Measurements from ENCODE around the gene GOLT1B.

GOLT1B gene

GRCh38 chr12:21516281-21516680, 14.7 kb downstream of the GOLT1B start:
- DNase-seq (ENCODE audit: low read depth), result no peak
- no peak overlapping the region for H3K4me3 ChIP-seq (ENCODE audit: low read depth, low read length)

GRCh38 chr12:21518451-21518850, 16.9 kb downstream of the GOLT1B start:
- no peak overlapping the region for H3K4me3 ChIP-seq (ENCODE audit: low read depth, low read length)
- no peak for DNase-seq (ENCODE audit: low read depth)

GRCh38 chr12:21521541-21521940, 20.0 kb downstream of the GOLT1B start:
- no peak for DNase-seq (ENCODE audit: low read depth)
- no peak overlapping the region for H3K4me3 ChIP-seq (ENCODE audit: low read depth, low read length)

GRCh38 chr12:21523148-21523547, 21.6 kb downstream of the GOLT1B start:
- DNase-seq (ENCODE audit: low read depth), result no peak
- no peak overlapping the region for H3K4me3 ChIP-seq (ENCODE audit: low read depth, low read length)

- peak within 1 kb of the TSS; percentile 67 for H3K4me3 ChIP-seq (ENCODE audit: low read depth, low read length)
- DNase-seq (ENCODE audit: low read depth), result peak; percentile 31
Measured at GRCh38 chr12:21526053-21526452, 24.5 kb downstream of the GOLT1B start, which contains the start of gene SPX. SPX (plus strand) TSS chr12:21526296; CDS start chr12:21526473, 177 bp downstream.

GRCh38 chr12:21526721-21527345, 25.2 kb downstream of the GOLT1B start:
- DNase-seq (ENCODE audit: low read depth), result no peak
- H3K4me3 ChIP-seq (ENCODE audit: low read depth, low read length), result peak overlapping the region; percentile 67

GRCh38 chr12:21527451-21528180, 26.0 kb downstream of the GOLT1B start:
- peak; percentile 15 for DNase-seq (ENCODE audit: low read depth)
- H3K4me3 ChIP-seq (ENCODE audit: low read depth, low read length), result peak overlapping the region; percentile 67

- DNase-seq (ENCODE audit: low read depth), result no peak
- no peak overlapping the region for H3K4me3 ChIP-seq (ENCODE audit: low read depth, low read length)
Measured at GRCh38 chr12:21528953-21529352, 27.4 kb downstream of the GOLT1B start.

GRCh38 chr12:21529456-21529855, 27.9 kb downstream of the GOLT1B start:
- no peak overlapping the region for H3K4me3 ChIP-seq (ENCODE audit: low read depth, low read length)
- DNase-seq (ENCODE audit: low read depth), result no peak

- DNase-seq (ENCODE audit: low read depth), result no peak
- H3K4me3 ChIP-seq (ENCODE audit: low read depth, low read length), result no peak overlapping the region
Measured at GRCh38 chr12:21538061-21538653, 36.6 kb downstream of the GOLT1B start.

- no peak overlapping the region for H3K4me3 ChIP-seq (ENCODE audit: low read depth, low read length)
- no peak for DNase-seq (ENCODE audit: low read depth)
Measured at GRCh38 chr12:21539797-21540196, 38.2 kb downstream of the GOLT1B start.

- no peak for DNase-seq (ENCODE audit: low read depth)
- no peak overlapping the region for H3K4me3 ChIP-seq (ENCODE audit: low read depth, low read length)
Measured at GRCh38 chr12:21541773-21542172, 40.2 kb downstream of the GOLT1B start.

GRCh38 chr12:21542403-21542802, 40.8 kb downstream of the GOLT1B start:
- no peak for DNase-seq (ENCODE audit: low read depth)
- H3K4me3 ChIP-seq (ENCODE audit: low read depth, low read length), result no peak overlapping the region

GRCh38 chr12:21543151-21543550, 41.6 kb downstream of the GOLT1B start:
- H3K4me3 ChIP-seq (ENCODE audit: low read depth, low read length), result no peak overlapping the region
- DNase-seq (ENCODE audit: low read depth), result no peak

- no peak overlapping the region for H3K4me3 ChIP-seq (ENCODE audit: low read depth, low read length)
- no peak for DNase-seq (ENCODE audit: low read depth)
Measured at GRCh38 chr12:21545557-21545956, 44.0 kb downstream of the GOLT1B start.

- no peak for DNase-seq (ENCODE audit: low read depth)
- no peak overlapping the region for H3K4me3 ChIP-seq (ENCODE audit: low read depth, low read length)
Measured at GRCh38 chr12:21546716-21547115, 45.1 kb downstream of the GOLT1B start.

GRCh38 chr12:21547437-21547836, 45.8 kb downstream of the GOLT1B start:
- DNase-seq (ENCODE audit: low read depth), result no peak
- H3K4me3 ChIP-seq (ENCODE audit: low read depth, low read length), result no peak overlapping the region

GRCh38 chr12:21551841-21552465, 50.4 kb downstream of the GOLT1B start:
- no peak for DNase-seq (ENCODE audit: low read depth)
- H3K4me3 ChIP-seq (ENCODE audit: low read depth, low read length), result no peak overlapping the region

- DNase-seq (ENCODE audit: low read depth), result no peak
- H3K4me3 ChIP-seq (ENCODE audit: low read depth, low read length), result no peak overlapping the region
Measured at GRCh38 chr12:21552635-21553328, 51.2 kb downstream of the GOLT1B start.

- peak; percentile 35 for DNase-seq (ENCODE audit: low read depth)
- no peak overlapping the region for H3K4me3 ChIP-seq (ENCODE audit: low read depth, low read length)
Measured at GRCh38 chr12:21553329-21553675, 51.7 kb downstream of the GOLT1B start.
